ENCODE measurements around the gene TRAF4. TPM values are rescaled to one million over a fixed set of nuclear protein-coding genes. Genes with fewer than 3 reads are reported as not detected.
A peak's percentile ranks its signal among the peaks of the same experiment; 100 is the strongest.

TRAF4 gene
- total and polyA plus RNA-seq, 9 of the 15 experiments (the other 6 are each of a cell fraction or from before 2014, with no cell fraction given) = 2.4 to 147 (median 72.4) TPM

- TF ChIP-seq, protein P1, sequence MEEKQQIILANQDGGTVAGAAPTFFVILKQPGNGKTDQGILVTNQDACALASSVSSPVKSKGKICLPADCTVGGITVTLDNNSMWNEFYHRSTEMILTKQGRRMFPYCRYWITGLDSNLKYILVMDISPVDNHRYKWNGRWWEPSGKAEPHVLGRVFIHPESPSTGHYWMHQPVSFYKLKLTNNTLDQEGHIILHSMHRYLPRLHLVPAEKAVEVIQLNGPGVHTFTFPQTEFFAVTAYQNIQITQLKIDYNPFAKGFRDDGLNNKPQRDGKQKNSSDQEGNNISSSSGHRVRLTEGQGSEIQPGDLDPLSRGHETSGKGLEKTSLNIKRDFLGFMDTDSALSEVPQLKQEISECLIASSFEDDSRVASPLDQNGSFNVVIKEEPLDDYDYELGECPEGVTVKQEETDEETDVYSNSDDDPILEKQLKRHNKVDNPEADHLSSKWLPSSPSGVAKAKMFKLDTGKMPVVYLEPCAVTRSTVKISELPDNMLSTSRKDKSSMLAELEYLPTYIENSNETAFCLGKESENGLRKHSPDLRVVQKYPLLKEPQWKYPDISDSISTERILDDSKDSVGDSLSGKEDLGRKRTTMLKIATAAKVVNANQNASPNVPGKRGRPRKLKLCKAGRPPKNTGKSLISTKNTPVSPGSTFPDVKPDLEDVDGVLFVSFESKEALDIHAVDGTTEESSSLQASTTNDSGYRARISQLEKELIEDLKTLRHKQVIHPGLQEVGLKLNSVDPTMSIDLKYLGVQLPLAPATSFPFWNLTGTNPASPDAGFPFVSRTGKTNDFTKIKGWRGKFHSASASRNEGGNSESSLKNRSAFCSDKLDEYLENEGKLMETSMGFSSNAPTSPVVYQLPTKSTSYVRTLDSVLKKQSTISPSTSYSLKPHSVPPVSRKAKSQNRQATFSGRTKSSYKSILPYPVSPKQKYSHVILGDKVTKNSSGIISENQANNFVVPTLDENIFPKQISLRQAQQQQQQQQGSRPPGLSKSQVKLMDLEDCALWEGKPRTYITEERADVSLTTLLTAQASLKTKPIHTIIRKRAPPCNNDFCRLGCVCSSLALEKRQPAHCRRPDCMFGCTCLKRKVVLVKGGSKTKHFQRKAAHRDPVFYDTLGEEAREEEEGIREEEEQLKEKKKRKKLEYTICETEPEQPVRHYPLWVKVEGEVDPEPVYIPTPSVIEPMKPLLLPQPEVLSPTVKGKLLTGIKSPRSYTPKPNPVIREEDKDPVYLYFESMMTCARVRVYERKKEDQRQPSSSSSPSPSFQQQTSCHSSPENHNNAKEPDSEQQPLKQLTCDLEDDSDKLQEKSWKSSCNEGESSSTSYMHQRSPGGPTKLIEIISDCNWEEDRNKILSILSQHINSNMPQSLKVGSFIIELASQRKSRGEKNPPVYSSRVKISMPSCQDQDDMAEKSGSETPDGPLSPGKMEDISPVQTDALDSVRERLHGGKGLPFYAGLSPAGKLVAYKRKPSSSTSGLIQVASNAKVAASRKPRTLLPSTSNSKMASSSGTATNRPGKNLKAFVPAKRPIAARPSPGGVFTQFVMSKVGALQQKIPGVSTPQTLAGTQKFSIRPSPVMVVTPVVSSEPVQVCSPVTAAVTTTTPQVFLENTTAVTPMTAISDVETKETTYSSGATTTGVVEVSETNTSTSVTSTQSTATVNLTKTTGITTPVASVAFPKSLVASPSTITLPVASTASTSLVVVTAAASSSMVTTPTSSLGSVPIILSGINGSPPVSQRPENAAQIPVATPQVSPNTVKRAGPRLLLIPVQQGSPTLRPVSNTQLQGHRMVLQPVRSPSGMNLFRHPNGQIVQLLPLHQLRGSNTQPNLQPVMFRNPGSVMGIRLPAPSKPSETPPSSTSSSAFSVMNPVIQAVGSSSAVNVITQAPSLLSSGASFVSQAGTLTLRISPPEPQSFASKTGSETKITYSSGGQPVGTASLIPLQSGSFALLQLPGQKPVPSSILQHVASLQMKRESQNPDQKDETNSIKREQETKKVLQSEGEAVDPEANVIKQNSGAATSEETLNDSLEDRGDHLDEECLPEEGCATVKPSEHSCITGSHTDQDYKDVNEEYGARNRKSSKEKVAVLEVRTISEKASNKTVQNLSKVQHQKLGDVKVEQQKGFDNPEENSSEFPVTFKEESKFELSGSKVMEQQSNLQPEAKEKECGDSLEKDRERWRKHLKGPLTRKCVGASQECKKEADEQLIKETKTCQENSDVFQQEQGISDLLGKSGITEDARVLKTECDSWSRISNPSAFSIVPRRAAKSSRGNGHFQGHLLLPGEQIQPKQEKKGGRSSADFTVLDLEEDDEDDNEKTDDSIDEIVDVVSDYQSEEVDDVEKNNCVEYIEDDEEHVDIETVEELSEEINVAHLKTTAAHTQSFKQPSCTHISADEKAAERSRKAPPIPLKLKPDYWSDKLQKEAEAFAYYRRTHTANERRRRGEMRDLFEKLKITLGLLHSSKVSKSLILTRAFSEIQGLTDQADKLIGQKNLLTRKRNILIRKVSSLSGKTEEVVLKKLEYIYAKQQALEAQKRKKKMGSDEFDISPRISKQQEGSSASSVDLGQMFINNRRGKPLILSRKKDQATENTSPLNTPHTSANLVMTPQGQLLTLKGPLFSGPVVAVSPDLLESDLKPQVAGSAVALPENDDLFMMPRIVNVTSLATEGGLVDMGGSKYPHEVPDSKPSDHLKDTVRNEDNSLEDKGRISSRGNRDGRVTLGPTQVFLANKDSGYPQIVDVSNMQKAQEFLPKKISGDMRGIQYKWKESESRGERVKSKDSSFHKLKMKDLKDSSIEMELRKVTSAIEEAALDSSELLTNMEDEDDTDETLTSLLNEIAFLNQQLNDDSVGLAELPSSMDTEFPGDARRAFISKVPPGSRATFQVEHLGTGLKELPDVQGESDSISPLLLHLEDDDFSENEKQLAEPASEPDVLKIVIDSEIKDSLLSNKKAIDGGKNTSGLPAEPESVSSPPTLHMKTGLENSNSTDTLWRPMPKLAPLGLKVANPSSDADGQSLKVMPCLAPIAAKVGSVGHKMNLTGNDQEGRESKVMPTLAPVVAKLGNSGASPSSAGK (IDR thresholded peaks at IDR 0.05) = peak; percentile 99
- TF ChIP-seq MXD1 (CRISPR knock-in tag; IDR thresholded peaks at IDR 0.05; ENCODE audit: borderline replicate concordance, poor library complexity, severe bottlenecking) (no peak), ELF2 (CRISPR knock-in tag; IDR thresholded peaks at IDR 0.05) (no peak), POLR2AphosphoS5 (IDR thresholded peaks at IDR 0.05; ENCODE audit: control insufficient read depth, insufficient read depth, low read depth, low read length) (peak; percentile 78), ZNF384 (IDR thresholded peaks at IDR 0.05; ENCODE audit: low read depth, low read length) (no peak), PTBP1 (IDR thresholded peaks at IDR 0.05; ENCODE audit: low read depth, low read length) (no peak), CREBBP (IDR thresholded peaks at IDR 0.05; ENCODE audit: low read depth, low read length) (no peak), CREM (IDR thresholded peaks at IDR 0.05; ENCODE audit: low read depth) (peak; percentile 39), KLF10 (CRISPR knock-in tag; IDR thresholded peaks at IDR 0.05) (no peak), BMI1 (IDR thresholded peaks at IDR 0.05; ENCODE audit: low read length) (no peak), ZNF146 (CRISPR knock-in tag; IDR thresholded peaks at IDR 0.05; ENCODE audit: unreplicated experiment) (no peak)
- TF ChIP-seq, protein P2, sequence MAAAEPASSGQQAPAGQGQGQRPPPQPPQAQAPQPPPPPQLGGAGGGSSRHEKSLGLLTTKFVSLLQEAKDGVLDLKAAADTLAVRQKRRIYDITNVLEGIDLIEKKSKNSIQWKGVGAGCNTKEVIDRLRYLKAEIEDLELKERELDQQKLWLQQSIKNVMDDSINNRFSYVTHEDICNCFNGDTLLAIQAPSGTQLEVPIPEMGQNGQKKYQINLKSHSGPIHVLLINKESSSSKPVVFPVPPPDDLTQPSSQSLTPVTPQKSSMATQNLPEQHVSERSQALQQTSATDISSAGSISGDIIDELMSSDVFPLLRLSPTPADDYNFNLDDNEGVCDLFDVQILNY (CRISPR knock-in tag; IDR thresholded peaks at IDR 0.05) = no peak
Observed at GRCh38 chr17:28710861-28711722, 32.7 kb upstream of the TRAF4 start (continued).

All from K562 (cell line).